NT2/D1 (cell line): ENCODE results near the gene BDKRB2.

Experiments used
- SUZ12 ChIP-seq: IDR thresholded peaks from 2 replicates; pipeline ENCODE4 v1.6.1; 2011; ENCODE audit not compliant: insufficient read length, insufficient read depth; ENCODE audit errors: extremely low read depth
- YY1 ChIP-seq: IDR thresholded peaks from 2 replicates; pipeline ENCODE4 v1.6.1; 2011; ENCODE audit not compliant: insufficient read length, insufficient read depth
- ZNF274 ChIP-seq: IDR thresholded peaks from 2 replicates; pipeline ENCODE4 v1.6.1; 2011; ENCODE audit warnings: mild to moderate bottlenecking, low read depth, low read length

- TF ChIP-seq YY1 (no peak), ZNF274 (no peak), SUZ12 (no peak)
These were observed 12.7 kb upstream of the BDKRB2 start for GRCh38 chr14:96191841-96192462.
